ENCODE measurements around the gene CNTNAP5.

DNA sequence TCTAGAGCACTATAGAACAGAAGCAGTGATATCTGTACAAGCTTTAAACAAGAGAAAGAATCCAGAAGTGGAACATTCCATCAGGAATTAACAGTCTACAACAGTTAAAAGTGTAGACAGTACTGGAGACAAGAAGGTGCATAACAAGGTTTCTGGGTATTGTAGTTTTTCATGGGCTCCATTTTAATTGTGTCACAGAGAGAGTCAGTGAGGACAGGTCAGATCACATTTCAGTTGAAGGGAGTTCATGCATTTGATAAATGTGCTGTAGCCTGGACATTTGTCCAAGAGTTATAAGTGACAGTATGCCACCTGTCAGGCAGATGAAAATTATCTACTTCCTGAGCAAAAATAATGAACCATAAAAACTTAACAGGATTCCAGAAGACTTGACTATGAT lies 328.6 kb downstream of the CNTNAP5 start:
- no peak for TF ChIP-seq POLR2A (IDR thresholded peaks at IDR 0.05; ENCODE audit: low read depth)
- TF ChIP-seq, protein P1, sequence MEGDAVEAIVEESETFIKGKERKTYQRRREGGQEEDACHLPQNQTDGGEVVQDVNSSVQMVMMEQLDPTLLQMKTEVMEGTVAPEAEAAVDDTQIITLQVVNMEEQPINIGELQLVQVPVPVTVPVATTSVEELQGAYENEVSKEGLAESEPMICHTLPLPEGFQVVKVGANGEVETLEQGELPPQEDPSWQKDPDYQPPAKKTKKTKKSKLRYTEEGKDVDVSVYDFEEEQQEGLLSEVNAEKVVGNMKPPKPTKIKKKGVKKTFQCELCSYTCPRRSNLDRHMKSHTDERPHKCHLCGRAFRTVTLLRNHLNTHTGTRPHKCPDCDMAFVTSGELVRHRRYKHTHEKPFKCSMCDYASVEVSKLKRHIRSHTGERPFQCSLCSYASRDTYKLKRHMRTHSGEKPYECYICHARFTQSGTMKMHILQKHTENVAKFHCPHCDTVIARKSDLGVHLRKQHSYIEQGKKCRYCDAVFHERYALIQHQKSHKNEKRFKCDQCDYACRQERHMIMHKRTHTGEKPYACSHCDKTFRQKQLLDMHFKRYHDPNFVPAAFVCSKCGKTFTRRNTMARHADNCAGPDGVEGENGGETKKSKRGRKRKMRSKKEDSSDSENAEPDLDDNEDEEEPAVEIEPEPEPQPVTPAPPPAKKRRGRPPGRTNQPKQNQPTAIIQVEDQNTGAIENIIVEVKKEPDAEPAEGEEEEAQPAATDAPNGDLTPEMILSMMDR (IDR thresholded peaks at IDR 0.05): no peak
- no peak for TF ChIP-seq POLR2AphosphoS5 (IDR thresholded peaks at IDR 0.05)

Measured in esophagus muscularis mucosa (tissue), 3 donors.